ENCODE results near the gene TP53AIP1. TPM values are rescaled to one million over a fixed set of nuclear protein-coding genes. Genes with fewer than 3 reads are reported as not detected.

The TP53AIP1 gene
- total RNA-seq, 1 donor = not detected

GRCh38 chr11:128934351-128934750 is 8.3 kb downstream of the TP53AIP1 start:
- TF ChIP-seq CTCF (IDR thresholded peaks at IDR 0.05; ENCODE audit: insufficient read depth, low read length) = no peak
- no peak for DNase-seq (ENCODE audit: low read depth)
- no peak overlapping the region for H3K4me3 ChIP-seq (ENCODE audit: low read depth, low read length)

- no peak overlapping the region for H3K4me3 ChIP-seq (ENCODE audit: low read depth, low read length)
- DNase-seq (ENCODE audit: low read depth) = no peak
- no peak for TF ChIP-seq CTCF (IDR thresholded peaks at IDR 0.05; ENCODE audit: insufficient read depth, low read length)
Observed at GRCh38 chr11:128933481-128934178, 9.0 kb downstream of the TP53AIP1 start.

GRCh38 chr11:128931668-128932067 is 11.0 kb downstream of the TP53AIP1 start:
- DNase-seq (ENCODE audit: low read depth) = no peak
- H3K4me3 ChIP-seq (ENCODE audit: low read depth, low read length) = no peak overlapping the region
- TF ChIP-seq CTCF (IDR thresholded peaks at IDR 0.05; ENCODE audit: insufficient read depth, low read length) = no peak

GRCh38 chr11:128931066-128931465 is 11.6 kb downstream of the TP53AIP1 start:
- no peak for DNase-seq (ENCODE audit: low read depth)
- TF ChIP-seq CTCF (IDR thresholded peaks at IDR 0.05; ENCODE audit: insufficient read depth, low read length) = no peak
- H3K4me3 ChIP-seq (ENCODE audit: low read depth, low read length) = no peak overlapping the region

GRCh38 chr11:128929991-128930390 is 12.7 kb downstream of the TP53AIP1 start:
- no peak for TF ChIP-seq CTCF (IDR thresholded peaks at IDR 0.05; ENCODE audit: insufficient read depth, low read length)
- DNase-seq (ENCODE audit: low read depth) = peak; percentile 18
- no peak overlapping the region for H3K4me3 ChIP-seq (ENCODE audit: low read depth, low read length)

GRCh38 chr11:128929468-128929867 is 13.2 kb downstream of the TP53AIP1 start:
- TF ChIP-seq CTCF (IDR thresholded peaks at IDR 0.05; ENCODE audit: insufficient read depth, low read length) = no peak
- no peak overlapping the region for H3K4me3 ChIP-seq (ENCODE audit: low read depth, low read length)
- DNase-seq (ENCODE audit: low read depth) = no peak

- DNase-seq (ENCODE audit: low read depth) = no peak
Observed at GRCh38 chr11:128928400-128928799, 14.3 kb downstream of the TP53AIP1 start.

More at GRCh38 chr11:128928400-128928799, 14.3 kb downstream of the TP53AIP1 start:
- TF ChIP-seq CTCF (IDR thresholded peaks at IDR 0.05; ENCODE audit: insufficient read depth, low read length) = no peak
- no peak overlapping the region for H3K4me3 ChIP-seq (ENCODE audit: low read depth, low read length)
